GM19240 (cell line): Measurements from ENCODE around the gene ETV2.
"Not testable (repeated sequence)": the region's sequence is repeated elsewhere in the genome, so short reads cannot be mapped to it uniquely, and the experiment has no call there.

Experiments
- DNase-seq: peaks from one replicate; pipeline ENCODE4 v3.0.0; 2011; ENCODE audit warnings: low spot score; ENCODE audit not compliant: insufficient read length

The ETV2 gene

DNA sequence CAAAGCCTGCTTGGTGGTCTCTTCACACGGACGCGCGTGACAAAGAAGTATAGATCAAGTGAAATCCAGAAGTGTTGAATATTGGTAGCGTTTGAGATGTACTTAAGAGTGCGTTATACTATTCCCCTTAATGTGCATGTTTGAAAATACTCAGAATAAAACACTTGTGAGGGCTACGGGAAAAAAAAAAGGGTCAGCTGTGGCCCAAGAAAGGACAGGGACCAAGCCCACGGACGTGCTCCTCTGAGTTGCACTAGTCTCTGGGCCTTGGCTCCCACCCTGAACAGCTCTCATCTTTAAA, 13.3 kb upstream of the ETV2 start:
- DNase-seq, result no peak

DNA sequence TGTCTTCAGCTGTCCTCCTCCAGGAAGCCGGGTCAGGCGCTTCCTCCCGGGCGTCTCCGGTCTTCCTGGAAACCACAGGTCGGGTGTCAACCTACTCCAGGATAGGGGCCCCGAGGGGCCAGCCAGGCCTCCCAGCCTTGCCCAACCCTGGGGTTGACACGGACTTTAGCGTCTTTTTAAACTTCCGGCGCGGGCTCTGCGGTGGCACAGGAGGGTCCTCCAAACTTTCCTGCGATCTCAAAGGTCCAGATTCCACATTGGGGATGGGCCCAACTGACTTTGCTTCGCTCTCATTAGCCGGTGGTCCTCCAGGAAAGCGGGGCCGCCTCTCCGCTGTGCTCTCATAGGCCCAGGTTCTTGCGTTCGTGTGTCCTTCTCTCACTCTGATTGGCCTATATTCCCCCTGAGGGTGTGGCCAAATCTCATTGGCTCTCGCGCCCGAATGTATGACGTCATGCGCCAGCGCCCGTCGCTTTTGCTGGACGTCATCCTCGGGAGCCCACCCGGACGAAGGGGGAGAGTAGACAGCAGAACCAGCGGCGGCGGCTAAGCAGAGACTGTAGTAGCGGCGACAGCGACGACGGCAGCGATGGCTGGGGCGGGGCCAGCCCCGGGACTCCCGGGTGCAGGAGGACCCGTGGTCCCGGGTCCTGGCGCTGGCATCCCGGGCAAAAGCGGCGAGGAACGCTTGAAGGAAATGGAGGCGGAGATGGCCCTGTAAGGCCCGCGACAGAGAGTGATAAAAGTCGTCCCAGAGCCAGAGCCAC, 12.8 kb upstream of the ETV2 start, which contains the start of gene RBM42:
Gene RBM42, plus strand, starts transcription at position 472 of the 767 bp plus-strand sequence. Its CDS starts 118 bp downstream, at position 590.
- peak; percentile 100 for DNase-seq

DNA sequence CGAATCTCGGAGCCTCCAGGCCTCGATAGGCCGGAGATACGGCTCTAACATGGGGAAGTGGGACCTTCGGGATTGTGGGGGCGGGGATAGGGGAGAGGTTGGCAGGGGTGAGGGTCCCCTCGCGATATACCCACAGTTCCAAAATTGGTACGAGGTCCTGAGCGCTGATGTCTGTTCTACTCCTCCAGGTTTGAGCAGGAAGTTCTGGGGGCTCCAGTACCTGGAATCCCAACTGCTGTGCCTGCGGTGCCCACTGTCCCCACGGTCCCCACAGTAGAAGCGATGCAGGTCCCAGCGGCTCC, 12.3 kb upstream of the ETV2 start:
- no peak for DNase-seq

DNA sequence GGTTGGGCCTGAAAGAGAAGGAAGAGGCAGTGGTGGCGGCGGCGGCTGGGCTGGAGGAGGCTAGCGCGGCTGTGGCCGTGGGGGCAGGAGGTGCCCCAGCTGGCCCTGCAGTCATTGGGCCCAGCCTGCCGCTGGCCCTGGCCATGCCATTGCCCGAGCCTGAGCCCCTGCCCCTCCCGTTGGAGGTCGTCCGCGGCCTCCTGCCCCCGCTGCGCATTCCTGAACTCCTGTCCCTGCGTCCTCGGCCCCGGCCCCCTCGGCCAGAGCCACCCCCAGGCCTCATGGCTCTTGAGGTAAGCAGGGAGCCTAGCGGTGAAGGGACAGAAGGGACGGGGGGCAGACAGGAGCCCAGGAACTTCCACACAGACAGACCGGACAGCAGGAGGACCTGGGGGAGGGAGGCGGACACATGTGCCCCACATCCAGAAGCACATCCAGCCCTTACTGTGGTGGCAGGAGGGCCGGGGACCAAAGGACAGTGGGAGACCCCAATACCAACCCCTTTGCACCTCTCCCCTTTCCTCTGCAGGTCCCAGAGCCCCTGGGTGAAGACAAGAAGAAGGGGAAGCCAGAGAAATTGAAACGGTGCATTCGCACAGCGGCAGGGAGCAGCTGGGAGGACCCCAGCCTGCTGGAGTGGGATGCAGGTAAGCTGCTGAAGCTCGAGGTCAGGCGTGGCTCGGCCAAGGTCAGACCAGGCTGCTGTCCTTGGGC, 7.7 kb upstream of the ETV2 start:
- no peak for DNase-seq

DNA sequence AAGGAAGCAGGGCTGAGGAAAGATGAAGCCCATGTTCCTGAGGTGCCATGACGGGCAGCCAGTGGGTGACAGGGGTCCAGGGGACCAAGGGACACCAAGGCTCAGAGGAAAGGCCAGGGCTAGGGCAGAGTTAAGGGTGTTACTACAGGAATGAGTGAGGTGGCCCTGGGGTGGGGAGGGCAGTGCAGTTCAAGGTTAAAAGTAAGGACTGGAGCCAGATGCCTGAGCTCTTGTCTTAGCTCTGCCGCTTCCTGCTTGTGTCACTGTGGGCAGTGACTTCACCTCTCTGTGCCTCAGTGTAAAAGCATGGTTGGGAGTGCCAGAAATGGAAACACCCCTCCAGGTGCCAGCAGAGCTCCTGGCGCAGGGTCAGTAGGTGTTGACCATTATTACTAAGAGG, 4.9 kb upstream of the ETV2 start:
- no peak for DNase-seq

DNA sequence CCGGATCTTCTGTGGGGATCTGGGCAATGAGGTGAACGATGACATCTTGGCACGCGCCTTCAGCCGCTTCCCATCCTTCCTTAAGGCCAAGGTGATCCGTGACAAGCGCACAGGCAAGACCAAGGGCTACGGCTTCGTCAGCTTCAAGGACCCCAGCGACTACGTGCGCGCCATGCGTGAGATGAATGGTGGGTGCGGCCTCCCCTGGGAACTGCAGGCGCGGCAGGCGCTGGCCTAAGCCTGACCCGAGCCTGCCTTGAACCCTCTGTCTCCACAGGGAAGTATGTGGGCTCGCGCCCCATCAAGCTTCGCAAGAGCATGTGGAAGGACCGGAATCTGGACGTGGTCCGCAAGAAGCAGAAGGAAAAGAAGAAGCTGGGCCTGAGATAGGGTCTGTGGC, 4.4 kb upstream of the ETV2 start:
- DNase-seq, result no peak

DNA sequence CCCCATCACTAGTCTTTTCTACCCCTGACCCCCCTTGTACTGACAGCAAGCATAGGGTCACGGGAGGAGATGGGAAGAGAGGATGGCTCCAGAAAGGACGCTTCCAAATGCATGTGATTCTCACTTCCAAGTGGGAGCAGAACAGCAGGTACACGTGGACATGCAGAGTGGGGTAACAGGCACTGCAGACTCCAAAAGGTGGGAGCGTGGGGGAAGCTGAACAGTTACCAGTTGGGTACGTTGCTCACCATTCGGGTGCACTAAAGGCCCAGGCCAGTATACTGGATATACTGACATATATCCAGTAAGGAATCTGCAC, 2.3 kb upstream of the ETV2 start:
- DNase-seq, result no peak

DNA sequence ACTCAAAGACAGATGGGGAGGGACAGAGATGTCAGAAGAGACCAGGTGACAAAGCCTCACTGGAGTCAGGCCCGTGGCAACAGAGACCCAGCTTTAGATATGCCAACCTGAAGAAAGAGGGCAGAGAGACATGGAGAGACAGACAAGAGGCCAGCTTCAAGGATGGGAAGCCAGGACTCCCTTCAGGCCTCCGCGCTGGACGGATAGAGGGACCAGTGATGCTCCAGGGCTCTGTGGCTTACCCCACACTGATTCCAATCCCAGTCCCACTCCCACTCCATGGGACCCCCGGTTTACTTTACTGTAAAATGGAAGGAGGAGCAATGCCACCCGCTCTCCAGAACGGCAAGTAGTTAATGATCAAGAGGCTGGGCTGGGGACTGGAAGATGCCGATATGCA, 1.7 kb upstream of the ETV2 start:
- no peak for DNase-seq

DNA sequence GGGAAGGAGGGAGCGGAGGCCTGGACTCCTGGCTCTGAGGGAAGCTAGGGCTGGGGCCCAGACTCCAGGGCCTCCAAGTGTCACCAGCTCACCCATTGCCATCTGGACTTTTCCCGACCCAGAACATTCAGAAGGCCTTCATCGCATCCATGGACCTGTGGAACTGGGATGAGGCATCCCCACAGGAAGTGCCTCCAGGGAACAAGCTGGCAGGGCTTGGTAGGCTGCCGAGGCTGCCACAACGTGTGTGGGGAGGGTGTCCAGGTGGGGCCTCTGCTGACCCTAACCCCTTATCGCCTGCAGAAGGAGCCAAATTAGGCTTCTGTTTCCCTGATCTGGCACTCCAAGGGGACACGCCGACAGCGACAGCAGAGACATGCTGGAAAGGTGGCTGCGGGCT, 767 bp downstream of the ETV2 start:
- DNase-seq, result no peak

DNA sequence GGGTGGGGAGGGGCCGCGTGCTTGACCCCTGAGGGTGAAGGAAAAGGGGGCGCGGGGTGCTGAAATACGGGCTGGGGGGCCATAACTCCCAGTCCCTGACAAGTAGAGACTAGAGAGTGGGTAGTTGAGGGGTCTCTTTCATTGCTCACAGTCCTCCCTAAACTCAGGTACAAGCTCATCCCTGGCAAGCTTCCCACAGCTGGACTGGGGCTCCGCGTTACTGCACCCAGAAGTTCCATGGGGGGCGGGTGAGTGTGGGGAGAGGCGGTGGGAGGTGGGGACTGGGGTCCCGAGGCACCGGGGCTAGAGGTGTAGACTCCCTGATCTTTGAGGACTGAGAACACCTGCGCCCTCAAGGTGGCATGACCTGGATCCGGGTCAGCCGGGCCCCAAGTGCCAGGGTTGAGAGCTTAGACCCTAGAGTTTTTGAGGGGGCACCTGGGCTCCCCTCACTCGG, 1.3 kb downstream of the ETV2 start:
- no peak for DNase-seq

DNA sequence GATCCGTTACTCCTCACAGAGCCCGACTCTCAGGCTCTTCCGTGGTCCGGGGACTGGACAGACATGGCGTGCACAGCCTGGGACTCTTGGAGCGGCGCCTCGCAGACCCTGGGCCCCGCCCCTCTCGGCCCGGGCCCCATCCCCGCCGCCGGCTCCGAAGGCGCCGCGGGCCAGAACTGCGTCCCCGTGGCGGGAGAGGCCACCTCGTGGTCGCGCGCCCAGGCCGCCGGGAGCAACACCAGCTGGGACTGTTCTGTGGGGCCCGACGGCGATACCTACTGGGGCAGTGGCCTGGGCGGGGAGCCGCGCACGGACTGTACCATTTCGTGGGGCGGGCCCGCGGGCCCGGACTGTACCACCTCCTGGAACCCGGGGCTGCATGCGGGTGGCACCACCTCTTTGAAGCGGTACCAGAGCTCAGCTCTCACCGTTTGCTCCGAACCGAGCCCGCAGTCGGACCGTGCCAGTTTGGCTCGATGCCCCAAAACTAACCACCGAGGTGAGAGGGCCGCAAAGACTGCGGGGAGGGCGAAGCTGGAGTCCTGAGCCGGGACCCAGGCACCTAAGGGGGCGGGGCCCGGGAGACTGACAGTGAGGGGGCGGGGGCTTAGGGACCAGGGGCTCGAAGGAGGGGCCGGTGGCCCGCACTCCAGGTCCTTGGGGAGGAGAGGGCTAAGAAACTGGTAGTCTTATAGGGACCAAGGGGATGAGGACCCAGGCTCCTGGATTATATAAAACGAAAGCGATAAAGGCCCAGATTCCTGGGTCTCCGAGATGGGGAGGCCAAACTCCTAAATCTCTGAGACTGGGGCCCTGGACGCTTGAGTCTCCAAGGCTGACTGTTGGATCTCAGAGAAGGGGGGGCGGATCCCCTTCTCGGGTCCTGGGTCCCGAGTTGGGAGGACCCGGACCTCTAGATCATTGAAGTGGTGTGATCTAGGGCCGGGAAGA, 2.0 kb downstream of the ETV2 start:
- peak; percentile 85 for DNase-seq

DNA sequence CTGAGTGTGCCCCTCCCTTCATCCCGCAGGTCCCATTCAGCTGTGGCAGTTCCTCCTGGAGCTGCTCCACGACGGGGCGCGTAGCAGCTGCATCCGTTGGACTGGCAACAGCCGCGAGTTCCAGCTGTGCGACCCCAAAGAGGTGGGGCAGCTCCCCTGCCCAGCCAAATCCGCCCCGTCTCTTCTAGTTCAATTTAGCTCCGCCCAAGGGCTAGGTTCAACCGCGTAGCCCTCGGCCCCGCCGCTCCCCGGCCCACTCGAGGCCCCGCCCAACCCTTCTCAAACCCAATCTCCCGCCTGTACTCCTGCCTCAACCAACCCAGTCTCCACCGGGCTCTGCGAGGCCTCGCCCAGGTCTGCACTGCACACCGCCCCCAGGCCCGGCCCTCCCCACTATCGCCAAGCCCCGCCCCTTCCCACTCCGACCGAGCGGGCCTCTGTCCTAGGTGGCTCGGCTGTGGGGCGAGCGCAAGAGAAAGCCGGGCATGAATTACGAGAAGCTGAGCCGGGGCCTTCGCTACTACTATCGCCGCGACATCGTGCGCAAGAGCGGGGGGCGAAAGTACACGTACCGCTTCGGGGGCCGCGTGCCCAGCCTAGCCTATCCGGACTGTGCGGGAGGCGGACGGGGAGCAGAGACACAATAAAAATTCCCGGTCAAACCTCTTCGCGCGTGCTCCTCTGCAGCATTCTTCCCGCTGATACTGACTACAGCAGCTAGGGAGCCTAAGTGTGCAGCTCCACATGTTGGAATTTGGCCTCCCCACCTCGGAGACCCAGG, 2.9 kb downstream of the ETV2 start:
- peak; percentile 93 for DNase-seq

DNA sequence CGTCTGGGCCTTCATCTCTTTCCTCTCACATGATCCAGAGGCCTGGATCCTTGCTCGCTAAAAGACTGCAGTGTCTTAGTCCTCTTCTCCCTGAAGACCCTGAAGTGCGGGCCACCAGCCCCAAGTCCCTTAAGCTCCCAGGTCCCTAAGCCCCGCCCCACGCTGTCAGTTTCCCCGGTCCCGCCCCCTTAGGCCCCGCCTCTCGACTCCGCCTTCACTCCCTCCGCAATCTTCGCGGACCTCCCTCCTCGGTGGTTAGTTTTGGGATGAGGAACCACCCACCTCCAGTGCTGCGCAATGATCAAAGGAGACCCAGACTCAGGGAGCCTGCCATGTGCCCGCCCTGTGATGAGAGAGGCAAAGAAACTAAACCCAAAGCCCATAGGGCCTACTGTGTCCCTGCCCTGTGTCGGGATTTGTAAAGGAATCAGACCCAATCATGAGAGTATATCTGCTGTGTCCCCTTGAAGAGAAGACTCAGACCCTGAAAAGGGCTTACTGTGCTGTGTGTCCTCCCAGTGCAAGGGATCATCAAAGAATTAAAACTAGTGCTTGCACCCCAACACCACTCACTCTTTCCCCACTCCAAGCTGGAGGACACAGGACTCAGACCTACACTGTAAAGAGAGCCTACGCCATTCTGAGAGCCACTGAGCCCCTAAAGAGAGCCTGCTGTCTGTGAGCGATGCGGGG, 3.6 kb downstream of the ETV2 start:
- no peak for DNase-seq

DNA sequence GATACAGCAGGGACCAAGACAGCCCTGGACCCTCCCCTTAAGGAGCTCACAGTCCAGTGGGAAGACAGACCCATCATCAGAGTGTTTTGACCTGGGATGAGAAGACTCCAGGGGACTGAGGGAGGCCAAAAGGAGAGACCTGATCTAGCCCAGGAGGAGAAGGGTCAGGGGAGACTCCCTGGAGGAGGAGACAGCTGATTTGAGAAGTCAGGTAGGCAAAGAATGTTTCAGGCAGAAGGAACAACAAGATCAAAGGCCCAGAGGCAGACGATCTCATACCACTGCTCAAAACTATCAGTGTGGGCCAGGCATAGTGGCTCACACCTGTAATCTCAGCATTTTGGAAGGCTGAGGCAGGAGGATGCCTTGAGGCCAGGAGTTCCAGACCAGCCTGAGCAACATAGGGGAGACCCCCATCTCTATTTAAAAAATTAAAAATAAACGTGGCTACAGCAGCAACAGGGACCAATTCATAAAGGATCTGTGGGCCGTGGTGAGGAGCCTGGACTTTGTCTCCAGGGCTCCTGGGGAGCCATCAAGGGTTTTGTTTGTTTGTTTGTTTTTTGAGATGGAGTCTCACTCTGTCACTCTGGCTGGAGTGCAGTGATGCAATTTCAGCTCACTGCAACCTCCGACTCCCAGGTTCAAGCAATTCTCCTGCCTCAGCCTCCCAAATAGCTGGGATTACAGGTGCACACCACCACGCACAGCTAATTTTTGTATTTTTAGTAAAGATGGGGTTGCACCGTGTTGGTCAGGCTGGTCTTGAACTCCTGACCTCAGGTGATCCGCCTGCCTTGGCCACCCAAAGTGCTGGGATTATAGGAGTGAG, 4.4 kb downstream of the ETV2 start:
- DNase-seq, result no peak

DNA sequence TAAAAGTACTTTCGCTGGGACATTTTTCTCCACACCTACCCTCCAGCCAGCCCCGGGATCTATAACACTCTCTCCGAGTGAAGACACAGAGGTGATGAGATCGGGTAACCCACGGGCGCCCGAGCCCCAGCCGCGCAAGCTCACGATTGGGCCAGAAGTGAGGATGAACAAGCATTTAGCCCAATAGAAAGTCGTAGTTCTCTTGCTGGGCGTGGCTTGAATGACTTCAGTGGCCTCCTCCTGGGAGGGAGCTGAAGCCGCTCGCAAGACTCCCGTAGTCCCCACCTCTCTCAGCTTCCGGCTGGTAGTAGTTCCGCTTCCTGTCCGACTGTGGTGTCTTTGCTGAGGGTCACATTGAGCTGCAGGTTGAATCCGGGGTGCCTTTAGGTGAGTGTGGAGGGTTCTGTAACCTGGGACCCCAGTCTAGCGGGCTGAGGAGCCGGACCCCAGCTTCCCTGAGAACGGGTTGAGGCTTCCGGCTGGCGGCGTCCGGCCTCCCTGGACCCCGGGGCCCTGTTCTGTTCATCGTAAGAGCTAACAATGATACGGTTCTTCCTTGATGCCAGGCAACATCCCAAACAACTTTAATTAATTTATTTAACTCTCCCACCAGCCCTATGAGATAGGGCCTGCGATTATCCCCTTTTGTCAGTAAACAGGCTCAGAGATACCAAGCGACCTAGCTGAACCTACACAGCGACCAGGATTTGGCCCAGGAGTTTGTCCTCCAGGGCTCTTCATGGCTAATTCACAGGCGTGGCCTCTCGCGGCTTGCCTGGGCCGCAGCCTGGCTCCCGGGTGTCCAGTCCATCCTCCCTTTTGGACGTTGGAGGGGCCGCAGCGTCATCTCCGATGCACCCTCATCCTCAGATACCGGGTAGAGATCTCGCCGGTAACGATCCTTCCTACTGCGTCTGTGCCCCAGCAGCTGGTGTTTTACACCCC, 6.7 kb downstream of the ETV2 start, which contains the start of gene COX6B1:
Gene COX6B1, plus strand, starts transcription at position 307 of the 945 bp plus-strand sequence. CDS start 2,921 bp downstream, outside the sequence.
- DNase-seq, result peak; percentile 97

DNA sequence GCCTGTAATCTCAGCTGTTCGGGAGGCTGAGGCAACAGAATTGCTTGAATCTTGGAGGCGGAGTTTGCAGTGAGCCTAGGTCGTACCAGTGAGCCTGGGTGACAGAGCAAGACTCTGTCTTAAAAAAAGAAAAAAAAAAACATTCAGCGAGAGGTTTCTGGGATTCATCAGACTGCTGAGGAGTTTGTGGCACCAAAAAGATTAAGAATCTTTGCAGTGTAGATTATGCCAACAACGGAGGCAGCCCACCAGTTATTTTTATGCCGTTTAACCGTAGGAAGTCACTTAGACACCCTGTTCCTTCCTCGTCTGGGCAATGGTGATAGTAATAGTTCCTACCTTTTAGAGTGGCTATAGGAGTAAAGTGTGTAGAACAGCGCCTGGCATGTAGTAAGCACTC, 9.0 kb downstream of the ETV2 start:
- DNase-seq, result no peak

DNA sequence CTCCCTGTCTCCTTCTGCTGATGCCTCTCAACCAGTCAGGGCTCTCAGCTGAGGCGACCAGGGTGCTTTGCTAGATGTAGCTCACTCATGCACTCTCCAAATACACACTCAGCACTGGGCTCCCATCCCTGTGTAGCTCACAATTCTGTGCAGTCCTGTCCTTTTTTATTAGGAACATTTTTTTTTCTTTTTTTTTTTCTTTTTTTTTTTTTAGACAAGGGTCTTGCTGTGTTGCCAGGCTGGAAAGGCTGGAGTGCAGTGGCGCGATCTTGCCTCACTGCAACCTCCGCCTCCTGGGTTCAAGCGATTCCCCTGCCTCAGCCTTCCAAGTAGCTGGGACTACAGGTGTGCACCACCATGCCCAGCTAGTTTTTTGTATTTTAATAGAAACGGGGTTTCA, 13.3 kb downstream of the ETV2 start:
- not testable (repeated sequence) for DNase-seq

DNA sequence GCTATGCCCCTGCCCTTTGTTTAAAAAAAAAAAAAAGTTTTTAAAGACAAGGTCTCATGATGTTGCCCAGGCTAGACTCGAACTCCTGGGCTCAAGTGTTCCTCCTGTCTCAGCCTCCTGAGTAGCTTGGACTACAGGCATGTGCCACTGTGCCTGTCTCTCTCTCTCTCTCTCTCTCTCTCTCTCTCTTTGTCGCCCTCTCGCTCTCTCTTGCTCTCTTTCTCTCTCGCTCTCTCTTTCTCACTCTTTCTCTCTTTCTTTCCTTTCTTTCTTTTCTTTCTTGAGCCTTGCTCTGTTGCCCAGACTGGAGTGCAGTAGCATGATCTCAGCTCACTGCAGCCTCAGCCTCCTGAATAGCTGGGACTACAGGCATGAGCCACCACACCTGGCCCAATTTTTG, 14.1 kb downstream of the ETV2 start:
- DNase-seq, result no peak

DNA sequence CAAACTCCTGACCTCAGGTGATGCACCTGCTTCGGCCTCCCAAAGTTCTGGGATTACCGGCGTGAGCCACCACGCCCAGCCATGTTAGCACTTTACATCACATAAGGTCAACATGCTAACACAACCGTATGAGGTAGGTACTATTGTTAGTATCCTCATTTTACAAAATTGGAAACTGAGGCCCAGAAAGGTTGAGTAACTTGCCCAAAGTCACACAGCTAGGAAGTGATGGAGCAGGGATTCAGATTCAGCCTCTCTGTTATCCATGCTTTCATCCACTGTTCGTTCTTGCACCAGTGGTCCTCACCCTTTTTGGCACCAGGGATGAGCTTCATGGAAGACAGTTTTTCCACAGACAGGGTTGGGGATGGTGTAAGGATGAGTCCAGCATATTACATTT, 15.2 kb downstream of the ETV2 start:
- no peak for DNase-seq
